ENCODE results near the gene SH3GL3.

GRCh38 chr15:83565553-83566159, 118.5 kb downstream of the SH3GL3 start:
- peak; percentile 23 to 53 (median 34) for TF ChIP-seq CTCF (IDR thresholded peaks at IDR 0.05)
- no peak for TF ChIP-seq POLR2A (IDR thresholded peaks at IDR 0.05)

Data from adrenal gland (tissue), 5 donors.